Suprapubic skin (tissue), 4 donors: ENCODE data around the gene TNFRSF13B. TPM values are rescaled to one million over a fixed set of nuclear protein-coding genes. Genes with fewer than 3 reads are reported as not detected.
A peak's percentile ranks its signal among the peaks of the same experiment; 100 is the strongest.
"Not testable (repeated sequence)": the region's sequence is repeated elsewhere in the genome, so short reads cannot be mapped to it uniquely, and the experiment has no call there.

Experiments used
- DNase-seq, 2 donors: peaks; one replicate each; pipeline ENCODE4 v3.0.0-alpha.2; 2019; ENCODE audit warnings: low spot score in 2 of 2
- H3K27ac ChIP-seq: fragments of 200-600 bp; sonication (generic); one replicate; pipeline ENCODE4 v1.5.1; 2019
- H3K27me3 ChIP-seq: fragments of 200-600 bp; sonication (generic); one replicate; pipeline ENCODE4 v1.5.1; 2019
- H3K36me3 ChIP-seq: fragments of 200-600 bp; sonication (generic); one replicate; pipeline ENCODE4 v1.5.1; 2019
- H3K4me1 ChIP-seq: fragments of 200-600 bp; sonication (generic); one replicate; pipeline ENCODE4 v1.5.1; 2019
- H3K4me3 ChIP-seq: fragments of 200-600 bp; sonication (generic); one replicate; pipeline ENCODE4 v1.5.1; 2019; ENCODE audit warnings: mild to moderate bottlenecking
- H3K9me3 ChIP-seq: fragments of 200-600 bp; sonication (generic); one replicate; pipeline ENCODE4 v1.5.1; 2019
- CTCF ChIP-seq, 2 donors: fragments of 200-600 bp in 1 of 2; fragments of 450-650 bp in 1 of 2; sonication (generic) in 1 of 2; IDR thresholded peaks; one replicate each; pipeline ENCODE4 v1.5.1; 2016 to 2019; ENCODE audit warnings: antibody characterized with exemption in 2 of 2, mild to moderate bottlenecking in 1 of 2, moderate library complexity in 1 of 2
- EP300 ChIP-seq: sonication (generic); formaldehyde crosslinking; IDR thresholded peaks from one replicate; pipeline ENCODE4 v1.6.1; 2017; ENCODE audit warnings: antibody characterized with exemption
- POLR2A ChIP-seq, 2 donors: fragments of 450-650 bp; IDR thresholded peaks; one replicate each; pipeline ENCODE4 v1.6.1; 2017; ENCODE audit warnings: antibody characterized with exemption in 2 of 2, mild to moderate bottlenecking in 2 of 2, moderate library complexity in 2 of 2
- POLR2AphosphoS5 ChIP-seq, 3 donors: sonication (generic); formaldehyde crosslinking; IDR thresholded peaks; one replicate each; pipeline ENCODE4 v1.6.1; 2017; ENCODE audit warnings: antibody characterized with exemption in 3 of 3
- WGBS: methylation state at CpG from one replicate; pipeline ENCODE4 v1.1.5; 2018; 5-methylcytosine and 5-hydroxymethylcytosine counted together
- total RNA-seq, 4 donors: library from RNA; depleted of rRNA; stranded (reverse); fragments of >200 nt; gene quantifications; one replicate each; pipeline ENCODE4 v1.1.0, GENCODE V29; 2016

TNFRSF13B gene
- total RNA-seq, 4 donors from 2014 or later: 3.8 TPM; not detected in 3

GRCh38 chr17:16980813-16981731, 9.2 kb upstream of the TNFRSF13B start:
- Histone ChIP-seq H3K27me3 (peaks cover 4% of the 10 kb centered on the region), H3K4me3 (no peak overlapping the region), H3K27ac (no peak overlapping the region), H3K4me1 (no peaks in the 10 kb centered on the region), H3K36me3 (no peaks in the 10 kb centered on the region), H3K9me3 (no peaks in the 10 kb centered on the region)
- 85% methylated on average over 26 of the region's 26 CpGs for WGBS
- TF ChIP-seq EP300 (no peak), POLR2A (IDR thresholded peaks at IDR 0.05) (no peak), POLR2AphosphoS5 (IDR thresholded peaks at IDR 0.05) (no peak), CTCF (IDR thresholded peaks at IDR 0.05) (no peak)
- peak in 1 of 2 donors; percentile 38 for DNase-seq

- Histone ChIP-seq H3K4me1 (no peaks in the 10 kb centered on the region), H3K27me3 (peaks cover 4% of the 10 kb centered on the region), H3K4me3 (no peak overlapping the region), H3K27ac (no peak overlapping the region), H3K36me3 (no peaks in the 10 kb centered on the region), H3K9me3 (no peaks in the 10 kb centered on the region)
- TF ChIP-seq POLR2AphosphoS5 (IDR thresholded peaks at IDR 0.05) (no peak), EP300 (no peak), POLR2A (IDR thresholded peaks at IDR 0.05) (no peak), CTCF (IDR thresholded peaks at IDR 0.05) (no peak)
- peak in 1 of 2 donors; percentile 18 for DNase-seq
- WGBS: 72% methylated on average over 8 of the region's 8 CpGs
Observed at GRCh38 chr17:16980061-16980460, 8.1 kb upstream of the TNFRSF13B start.

- 92% methylated on average over 6 of the region's 6 CpGs for WGBS
- not testable (repeated sequence) for DNase-seq, H3K27me3 ChIP-seq, H3K27ac ChIP-seq, H3K4me1 ChIP-seq, H3K4me3 ChIP-seq, H3K9me3 ChIP-seq, H3K36me3 ChIP-seq
Observed at GRCh38 chr17:16979237-16979823, 7.4 kb upstream of the TNFRSF13B start.

- H3K36me3 ChIP-seq: no peaks in the 10 kb centered on the region
- peak in 1 of 2 donors; percentile 21 for DNase-seq
- no peak overlapping the region for H3K4me3 ChIP-seq
- no peaks in the 10 kb centered on the region for H3K9me3 ChIP-seq
- TF ChIP-seq CTCF (IDR thresholded peaks at IDR 0.05): no peak
- TF ChIP-seq EP300: no peak
- no peak for TF ChIP-seq POLR2AphosphoS5 (IDR thresholded peaks at IDR 0.05)
- no peak for TF ChIP-seq POLR2A (IDR thresholded peaks at IDR 0.05)
- 37% methylated on average over 6 of the region's 6 CpGs for WGBS
- peaks cover 4% of the 10 kb centered on the region for H3K27me3 ChIP-seq
- H3K27ac ChIP-seq: no peak overlapping the region
- no peaks in the 10 kb centered on the region for H3K4me1 ChIP-seq
Observed at GRCh38 chr17:16977932-16978331, 6.0 kb upstream of the TNFRSF13B start.

GRCh38 chr17:16976725-16977550, 5.0 kb upstream of the TNFRSF13B start:
- H3K9me3 ChIP-seq: no peaks in the 10 kb centered on the region
- H3K27me3 ChIP-seq: peaks cover 4% of the 10 kb centered on the region
- 87% methylated on average over 9 of the region's 9 CpGs for WGBS
- no peaks in the 10 kb centered on the region for H3K36me3 ChIP-seq
- H3K27ac ChIP-seq: no peak overlapping the region
- TF ChIP-seq POLR2AphosphoS5 (IDR thresholded peaks at IDR 0.05) (no peak), CTCF (IDR thresholded peaks at IDR 0.05) (no peak), EP300 (no peak), POLR2A (IDR thresholded peaks at IDR 0.05) (no peak)
- H3K4me1 ChIP-seq: no peaks in the 10 kb centered on the region
- H3K4me3 ChIP-seq: no peak overlapping the region
- peak in 1 of 2 donors; percentile 16 for DNase-seq
